ENCODE results near the gene MGRN1. TPM values are rescaled to one million over a fixed set of nuclear protein-coding genes. Genes with fewer than 3 reads are reported as not detected.

The MGRN1 gene
- total RNA-seq, 4 donors from 2014 or later: 15.8 to 25.6 (median 22.0) TPM

DNA sequence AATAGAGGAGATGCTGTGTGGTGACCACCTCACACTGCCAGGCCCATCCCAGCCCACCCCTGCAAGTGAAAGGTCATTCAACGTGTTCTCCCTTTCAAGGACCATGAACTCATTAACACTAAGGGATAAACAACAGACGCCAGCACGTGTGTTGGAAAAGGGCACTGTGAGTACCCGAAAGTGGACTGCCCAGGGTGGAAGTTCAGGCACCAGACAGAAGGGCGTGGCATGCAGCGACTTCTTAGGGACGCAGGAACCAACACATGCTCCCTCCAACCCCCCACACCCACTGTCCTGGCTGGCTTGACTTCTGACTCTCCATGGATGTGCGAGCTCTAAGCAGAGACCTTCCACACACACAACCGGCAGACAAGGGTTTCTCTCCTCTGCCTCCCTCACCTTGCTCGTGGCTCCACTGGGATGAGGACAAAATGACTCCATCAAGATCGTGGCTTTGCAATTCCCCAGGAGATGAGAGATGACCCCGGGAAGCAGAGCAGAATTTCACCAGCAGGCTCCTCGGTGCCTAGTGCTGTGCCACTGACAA lies 20.9 kb upstream of the MGRN1 start:
- H3K27me3 ChIP-seq: peaks cover 0 to 15% (median 0%) of the 10 kb centered on the region in 4 donors
- DNase-seq: no peak
- peaks cover 0 to 18% (median 6%) of the 10 kb centered on the region in 3 donors for H3K36me3 ChIP-seq
- WGBS, 2 donors: 64 to 74% methylated on average over 3 to 7 of the region's 13 CpGs
- no peak overlapping the region for H3K4me3 ChIP-seq
- no peaks in the 10 kb centered on the region for H3K9me3 ChIP-seq
- no peak overlapping the region for H3K27ac ChIP-seq
- intact Hi-C loops (cut with DNase I): no loop called here
- peaks cover 9 to 40% (median 12%) of the 10 kb centered on the region in 3 donors for H3K4me1 ChIP-seq
- TF ChIP-seq, protein P1, sequence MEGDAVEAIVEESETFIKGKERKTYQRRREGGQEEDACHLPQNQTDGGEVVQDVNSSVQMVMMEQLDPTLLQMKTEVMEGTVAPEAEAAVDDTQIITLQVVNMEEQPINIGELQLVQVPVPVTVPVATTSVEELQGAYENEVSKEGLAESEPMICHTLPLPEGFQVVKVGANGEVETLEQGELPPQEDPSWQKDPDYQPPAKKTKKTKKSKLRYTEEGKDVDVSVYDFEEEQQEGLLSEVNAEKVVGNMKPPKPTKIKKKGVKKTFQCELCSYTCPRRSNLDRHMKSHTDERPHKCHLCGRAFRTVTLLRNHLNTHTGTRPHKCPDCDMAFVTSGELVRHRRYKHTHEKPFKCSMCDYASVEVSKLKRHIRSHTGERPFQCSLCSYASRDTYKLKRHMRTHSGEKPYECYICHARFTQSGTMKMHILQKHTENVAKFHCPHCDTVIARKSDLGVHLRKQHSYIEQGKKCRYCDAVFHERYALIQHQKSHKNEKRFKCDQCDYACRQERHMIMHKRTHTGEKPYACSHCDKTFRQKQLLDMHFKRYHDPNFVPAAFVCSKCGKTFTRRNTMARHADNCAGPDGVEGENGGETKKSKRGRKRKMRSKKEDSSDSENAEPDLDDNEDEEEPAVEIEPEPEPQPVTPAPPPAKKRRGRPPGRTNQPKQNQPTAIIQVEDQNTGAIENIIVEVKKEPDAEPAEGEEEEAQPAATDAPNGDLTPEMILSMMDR (IDR thresholded peaks at IDR 0.05): no peak
- no peak for TF ChIP-seq POLR2A (IDR thresholded peaks at IDR 0.05)

DNA sequence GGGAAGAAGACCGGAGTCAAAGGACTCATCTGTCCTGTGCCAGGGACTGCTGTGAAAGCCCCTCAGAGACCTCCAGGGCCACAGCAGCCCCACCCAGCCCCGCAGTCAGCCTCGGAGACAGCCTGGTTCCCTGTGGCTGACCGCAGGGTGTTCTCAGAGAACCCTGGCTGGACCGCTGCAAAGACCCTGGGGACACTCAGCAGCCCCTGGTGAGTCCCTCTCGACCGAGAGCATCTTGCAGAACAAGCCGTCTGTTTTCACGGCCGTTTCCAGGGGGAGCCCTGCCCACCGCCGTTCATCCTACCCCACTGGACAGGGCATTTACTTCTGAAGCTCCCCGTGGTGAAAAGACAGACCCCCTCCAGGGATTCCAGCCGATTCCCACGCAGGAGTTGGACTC lies 20.2 kb upstream of the MGRN1 start:
- Histone ChIP-seq H3K27ac (no peak overlapping the region), H3K36me3 (peaks cover 0 to 25% (median 13%) of the 10 kb centered on the region in 3 donors), H3K9me3 (no peaks in the 10 kb centered on the region), H3K4me1 (peaks cover 9 to 40% (median 12%) of the 10 kb centered on the region in 3 donors), H3K27me3 (peaks cover 0 to 10% (median 0%) of the 10 kb centered on the region in 4 donors), H3K4me3 (no peak overlapping the region)
- intact Hi-C loops (cut with DNase I): no loop called here
- DNase-seq: no peak
- WGBS, 2 donors: 43% methylated on average over 10 of the region's 15 CpGs; no CpG with 5 or more reads in 1 of the 2 donors
- TF ChIP-seq, protein P1 (IDR thresholded peaks at IDR 0.05): no peak
- TF ChIP-seq POLR2A (IDR thresholded peaks at IDR 0.05): no peak

DNA sequence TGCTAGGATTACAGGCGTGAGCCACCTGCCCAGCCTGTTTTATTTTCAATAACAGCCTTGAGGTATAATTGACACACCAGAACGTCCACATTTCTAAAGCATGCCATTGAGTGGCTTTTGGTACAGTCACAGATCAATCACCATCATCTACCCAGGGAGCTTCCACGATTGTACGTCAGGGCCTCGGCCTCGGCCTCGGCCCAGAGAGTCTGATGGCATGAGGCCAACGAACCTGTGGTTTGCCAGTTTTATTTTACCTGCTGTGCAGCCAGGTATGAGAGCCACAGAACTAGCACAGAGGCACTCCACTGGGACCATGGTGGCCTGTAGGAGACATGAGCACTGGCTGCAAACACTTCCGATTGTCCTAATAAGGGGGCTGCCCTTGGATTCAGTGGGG lies 18.3 kb upstream of the MGRN1 start:
- H3K4me1 ChIP-seq: peaks cover 13 to 44% (median 14%) of the 10 kb centered on the region in 3 donors
- no peaks in the 10 kb centered on the region for H3K9me3 ChIP-seq
- TF ChIP-seq POLR2A (IDR thresholded peaks at IDR 0.05): no peak
- TF ChIP-seq, protein P1 (IDR thresholded peaks at IDR 0.05): no peak
- intact Hi-C loops (cut with DNase I): no loop called here
- H3K4me3 ChIP-seq: no peak overlapping the region
- DNase-seq: no peak
- WGBS, 2 donors: 17 to 64% methylated on average over 5 to 8 of the region's 9 CpGs
- peaks cover 0 to 36% (median 14%) of the 10 kb centered on the region in 3 donors for H3K36me3 ChIP-seq
- peaks cover 0 to 8% (median 0%) of the 10 kb centered on the region in 4 donors for H3K27me3 ChIP-seq
- H3K27ac ChIP-seq: no peak overlapping the region

DNA sequence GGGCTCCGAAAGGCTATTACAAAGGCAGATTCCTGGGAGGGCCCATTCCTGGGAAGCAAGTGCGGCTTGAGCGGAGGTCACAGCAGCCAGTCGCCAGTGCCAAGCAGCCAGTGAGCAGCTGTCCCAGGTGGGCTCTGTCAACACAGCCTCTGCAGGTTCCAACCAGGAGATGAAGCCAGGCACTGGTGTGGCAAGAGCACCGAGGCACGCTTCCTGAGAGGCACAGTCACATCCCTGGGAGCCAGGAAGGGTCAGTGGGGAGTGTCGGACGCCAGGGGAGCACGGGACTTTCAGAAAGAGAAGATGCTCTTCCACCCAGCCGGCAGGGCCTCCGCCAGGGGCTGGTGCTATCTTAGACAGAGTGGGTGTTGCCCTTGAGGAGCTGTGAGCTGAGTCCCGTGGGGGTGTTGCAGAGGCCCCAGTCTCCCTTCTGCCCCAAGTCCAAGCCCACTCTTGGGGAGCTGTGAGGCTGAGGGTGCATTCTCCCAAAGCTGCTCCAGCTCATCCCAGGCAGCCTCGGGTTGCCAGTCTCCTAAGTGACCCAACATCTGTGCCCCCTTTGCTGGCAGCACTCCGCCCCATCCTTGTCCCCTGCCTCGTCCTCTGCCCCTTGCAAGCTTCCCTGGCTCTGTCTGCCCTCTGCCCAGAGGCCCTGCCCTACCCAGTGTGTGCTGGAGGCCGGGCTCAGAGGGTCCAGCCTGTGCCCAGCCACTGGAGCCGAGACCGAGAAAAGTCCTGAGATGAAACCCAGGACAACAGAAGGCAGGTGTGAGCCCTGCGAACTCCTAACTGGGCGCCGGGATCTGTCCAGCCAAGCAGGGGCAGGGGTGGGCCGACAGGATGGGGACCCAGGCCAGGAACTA lies 16.6 kb upstream of the MGRN1 start:
- DNase-seq: no peak

More for the DNA sequence above, 16.6 kb upstream of the MGRN1 start:
- Histone ChIP-seq H3K27me3 (no peaks in the 10 kb centered on the region), H3K4me1 (peaks cover 21 to 48% (median 25%) of the 10 kb centered on the region in 3 donors), H3K36me3 (peaks cover 0 to 36% (median 14%) of the 10 kb centered on the region in 3 donors), H3K9me3 (no peaks in the 10 kb centered on the region), H3K27ac (no peak overlapping the region), H3K4me3 (no peak overlapping the region)
- 81 to 84% methylated on average over 4 to 5 of the region's 22 CpGs for WGBS, 2 donors
- intact Hi-C loops (cut with DNase I): no loop called here
- TF ChIP-seq POLR2A (IDR thresholded peaks at IDR 0.05): no peak
- TF ChIP-seq, protein P1 (IDR thresholded peaks at IDR 0.05): no peak
